Cardiac muscle cell (in vitro differentiated cells and primary cell): ENCODE data around the gene COL16A1. TPM values are rescaled to one million over a fixed set of nuclear protein-coding genes. Genes with fewer than 3 reads are reported as not detected.

Experiments
- DNase-seq, 2 donors: peaks; one replicate each; pipeline versions ENCODE4 v3.0.0 to v3.0.0-alpha.2; 2010 to 2017; ENCODE audit warnings: low read depth in 1 of 2, low spot score in 1 of 2
- H3K27ac ChIP-seq: fragments of 200-600 bp; sonication (generic); 2 replicates; pipeline ENCODE4 v1.5.1; 2016
- H3K27me3 ChIP-seq: fragments of 200-600 bp; sonication (generic); 2 replicates; pipeline ENCODE4 v1.6.0; 2016; ENCODE audit warnings: control low read depth
- H3K36me3 ChIP-seq: fragments of 200-600 bp; sonication (generic); 2 replicates; pipeline ENCODE4 v1.5.1; 2016; ENCODE audit warnings: control low read depth
- H3K4me1 ChIP-seq: fragments of 200-600 bp; sonication (generic); 2 replicates; pipeline ENCODE4 v1.8.1; 2017; ENCODE audit warnings: low read depth, mild to moderate bottlenecking, mixed run types
- H3K4me3 ChIP-seq: fragments of 200-600 bp; sonication (generic); 2 replicates; pipeline ENCODE4 v1.5.1; 2016; ENCODE audit warnings: mild to moderate bottlenecking
- H3K9me3 ChIP-seq: fragments of 200-600 bp; sonication (generic); 2 replicates; pipeline ENCODE4 v1.5.1; 2017; ENCODE audit warnings: low read depth, mild to moderate bottlenecking, control low read depth
- polyA plus RNA-seq: library from polyadenylated mRNA; unstranded; fragments of >200 nt; fragmentation: Nextera tagmentation; extraction: Ambion mirVana; gene quantifications from 2 replicates; pipeline ENCODE4 v1.2.1, GENCODE V29; 2016
- total RNA-seq: library from RNA; depleted of rRNA; stranded (reverse); fragments of >200 nt; gene quantifications from 2 replicates; pipeline ENCODE4 v1.2.3, GENCODE V29; 2016
- TF ChIP-seq, protein P1 (sequence below): IDR thresholded peaks from 2 replicates; pipeline ENCODE4 v1.5.1; 2012; ENCODE audit warnings: low read depth, mild to moderate bottlenecking, low read length

COL16A1 gene
- total and polyA plus RNA-seq, 2 experiments from 2014 or later = 119 to 120 TPM

DNA sequence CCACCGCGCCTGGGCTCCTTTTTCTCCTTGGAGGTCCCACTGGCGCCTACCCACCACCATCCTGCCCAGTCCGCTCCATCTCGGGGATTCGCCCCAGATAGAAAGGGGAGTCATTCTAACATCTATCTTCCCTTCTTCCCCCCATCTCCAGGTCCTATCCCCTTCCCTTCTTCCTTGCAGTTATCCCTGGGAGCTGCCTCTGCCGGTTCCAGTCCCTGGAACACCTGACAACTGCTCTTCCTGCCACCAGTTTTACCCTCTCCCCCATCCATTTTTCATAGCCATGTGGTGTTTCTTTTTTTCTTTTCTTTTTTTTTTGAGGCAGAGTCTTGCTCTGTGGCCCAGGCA, 12.0 kb upstream of the COL16A1 start:
- peaks cover 25% of the 10 kb centered on the region for H3K4me1 ChIP-seq
- H3K36me3 ChIP-seq = no peaks in the 10 kb centered on the region
- TF ChIP-seq, protein P1, sequence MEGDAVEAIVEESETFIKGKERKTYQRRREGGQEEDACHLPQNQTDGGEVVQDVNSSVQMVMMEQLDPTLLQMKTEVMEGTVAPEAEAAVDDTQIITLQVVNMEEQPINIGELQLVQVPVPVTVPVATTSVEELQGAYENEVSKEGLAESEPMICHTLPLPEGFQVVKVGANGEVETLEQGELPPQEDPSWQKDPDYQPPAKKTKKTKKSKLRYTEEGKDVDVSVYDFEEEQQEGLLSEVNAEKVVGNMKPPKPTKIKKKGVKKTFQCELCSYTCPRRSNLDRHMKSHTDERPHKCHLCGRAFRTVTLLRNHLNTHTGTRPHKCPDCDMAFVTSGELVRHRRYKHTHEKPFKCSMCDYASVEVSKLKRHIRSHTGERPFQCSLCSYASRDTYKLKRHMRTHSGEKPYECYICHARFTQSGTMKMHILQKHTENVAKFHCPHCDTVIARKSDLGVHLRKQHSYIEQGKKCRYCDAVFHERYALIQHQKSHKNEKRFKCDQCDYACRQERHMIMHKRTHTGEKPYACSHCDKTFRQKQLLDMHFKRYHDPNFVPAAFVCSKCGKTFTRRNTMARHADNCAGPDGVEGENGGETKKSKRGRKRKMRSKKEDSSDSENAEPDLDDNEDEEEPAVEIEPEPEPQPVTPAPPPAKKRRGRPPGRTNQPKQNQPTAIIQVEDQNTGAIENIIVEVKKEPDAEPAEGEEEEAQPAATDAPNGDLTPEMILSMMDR = no peak
- DNase-seq = no peak
- H3K9me3 ChIP-seq = no peaks in the 10 kb centered on the region
- no peak overlapping the region for H3K4me3 ChIP-seq
- H3K27ac ChIP-seq = no peak overlapping the region
- H3K27me3 ChIP-seq = no peaks in the 10 kb centered on the region

DNA sequence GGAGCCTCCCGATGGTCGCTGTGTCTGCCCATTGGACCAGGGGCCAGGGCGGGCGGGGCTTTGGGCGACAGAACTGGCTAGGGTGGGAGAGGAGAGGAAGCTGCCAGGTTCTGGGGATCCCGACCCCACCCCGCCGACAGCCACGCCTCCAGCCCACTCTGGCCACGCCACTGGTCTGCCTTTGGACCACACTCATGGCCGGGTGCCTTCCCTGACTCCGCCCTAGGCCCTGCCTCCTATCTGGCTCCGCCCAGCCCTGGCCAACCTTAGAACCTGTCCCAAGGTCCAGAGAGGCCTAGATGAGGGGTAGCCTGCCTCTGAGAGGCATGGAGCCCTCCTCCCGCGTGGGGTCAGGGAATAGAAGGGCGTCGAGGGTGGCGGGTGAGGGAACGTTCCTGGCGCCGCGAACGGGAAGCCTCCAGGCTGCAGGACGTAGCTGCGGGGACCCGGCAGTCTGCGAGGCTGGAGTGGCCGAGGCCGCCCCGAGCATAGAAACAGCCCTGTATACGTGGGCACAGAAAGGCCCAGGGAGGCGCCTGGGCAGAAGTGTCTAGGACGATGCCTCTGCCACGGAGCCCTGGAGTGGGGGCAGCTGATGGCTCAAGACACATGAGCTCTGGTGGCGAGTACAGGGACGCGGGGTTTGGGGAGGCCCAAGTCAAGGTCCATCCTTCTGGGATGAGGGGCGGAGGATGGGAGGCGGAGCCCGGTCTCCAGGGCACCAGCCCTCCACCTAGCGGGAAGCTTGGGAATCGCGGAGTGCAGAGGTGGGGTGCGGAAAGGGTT, 11.5 kb upstream of the COL16A1 start:
- TF ChIP-seq, protein P1 = peak; percentile 94
- Histone ChIP-seq H3K4me1 (peaks cover 25% of the 10 kb centered on the region), H3K27me3 (no peaks in the 10 kb centered on the region), H3K36me3 (no peaks in the 10 kb centered on the region), H3K27ac (peak overlapping the region; percentile 82), H3K4me3 (no peak overlapping the region), H3K9me3 (no peaks in the 10 kb centered on the region)
- DNase-seq = peak; percentile 95 to 96

- TF ChIP-seq, protein P1 = peak; percentile 57
- peaks cover 25% of the 10 kb centered on the region for H3K4me1 ChIP-seq
- DNase-seq = peak; percentile 71 to 81
- H3K9me3 ChIP-seq = no peaks in the 10 kb centered on the region
- no peak overlapping the region for H3K4me3 ChIP-seq
- peak overlapping the region; percentile 82 for H3K27ac ChIP-seq
- H3K27me3 ChIP-seq = no peaks in the 10 kb centered on the region
- H3K36me3 ChIP-seq = no peaks in the 10 kb centered on the region
Measured at GRCh38 chr1:31714442-31715086, 10.7 kb upstream of the COL16A1 start.

- TF ChIP-seq, protein P1 = no peak
- Histone ChIP-seq H3K4me1 (peaks cover 25% of the 10 kb centered on the region), H3K36me3 (no peaks in the 10 kb centered on the region), H3K9me3 (no peaks in the 10 kb centered on the region), H3K4me3 (no peak overlapping the region), H3K27me3 (no peaks in the 10 kb centered on the region), H3K27ac (peak overlapping the region; percentile 82)
- DNase-seq = peak; percentile 49 to 93
Measured at GRCh38 chr1:31712630-31713029, 8.8 kb upstream of the COL16A1 start.

DNA sequence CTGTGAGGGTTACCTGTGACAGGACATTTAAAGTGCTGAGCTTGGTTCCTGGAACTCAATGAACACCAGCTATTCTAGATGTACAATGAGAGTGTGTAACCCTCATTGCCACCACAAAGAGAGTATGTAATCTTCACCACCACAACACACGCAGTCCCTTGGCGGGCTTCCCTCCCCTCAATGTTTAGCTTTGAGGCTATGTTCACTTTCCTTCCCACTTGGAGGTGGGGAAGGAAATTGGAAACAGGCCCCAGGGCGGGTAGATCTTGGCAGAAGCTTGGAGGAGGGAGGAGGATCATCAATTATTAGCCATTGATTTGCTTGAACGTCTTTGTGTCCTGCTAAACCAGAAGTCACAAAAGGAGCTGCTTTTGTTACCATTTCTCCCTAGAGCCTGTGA, 8.3 kb upstream of the COL16A1 start:
- Histone ChIP-seq H3K9me3 (no peaks in the 10 kb centered on the region), H3K36me3 (no peaks in the 10 kb centered on the region), H3K27ac (peak overlapping the region; percentile 82), H3K27me3 (no peaks in the 10 kb centered on the region), H3K4me1 (peaks cover 25% of the 10 kb centered on the region), H3K4me3 (no peak overlapping the region)
- peak in 1 of 2 donors; percentile 67 for DNase-seq
- TF ChIP-seq, protein P1 = no peak
